ENCODE results near the gene FAM53C.

DNA sequence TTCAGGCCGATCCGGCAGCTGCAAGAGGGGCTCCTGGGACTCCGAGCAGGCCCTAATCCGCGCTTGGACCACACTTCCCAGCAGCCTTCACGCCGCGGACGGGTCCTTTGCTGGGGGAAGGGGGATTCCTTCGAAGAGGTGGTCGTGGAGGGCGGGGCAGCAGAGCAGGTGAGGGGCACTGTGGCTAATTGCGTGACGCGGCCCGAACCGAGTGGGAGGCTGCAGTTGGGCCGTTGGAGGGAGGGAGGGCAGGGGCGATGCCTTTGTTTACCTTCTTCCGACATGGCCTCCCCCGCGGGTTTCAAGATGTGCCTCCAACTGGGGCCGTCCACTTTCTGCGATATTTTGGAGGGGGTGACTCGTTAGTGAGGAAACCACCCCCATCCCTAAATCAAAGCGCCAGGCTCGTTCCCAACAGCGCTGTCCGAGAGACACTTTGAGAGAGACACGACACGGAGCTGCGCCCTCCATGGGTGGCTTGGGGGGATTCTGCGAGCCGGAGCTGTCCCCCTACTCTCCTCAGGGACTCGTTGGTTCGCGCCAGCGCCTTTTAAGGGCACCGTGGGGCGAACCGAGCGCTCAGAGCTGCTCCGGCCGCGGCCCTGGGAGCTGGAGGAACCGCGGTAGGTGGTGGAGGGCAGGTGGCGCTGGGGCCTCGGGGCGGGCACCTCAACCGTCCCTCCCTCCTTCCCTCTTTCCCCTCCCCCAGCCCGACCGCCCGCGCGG lies at the start of gene FAM53C:
- TF ChIP-seq, protein P1, sequence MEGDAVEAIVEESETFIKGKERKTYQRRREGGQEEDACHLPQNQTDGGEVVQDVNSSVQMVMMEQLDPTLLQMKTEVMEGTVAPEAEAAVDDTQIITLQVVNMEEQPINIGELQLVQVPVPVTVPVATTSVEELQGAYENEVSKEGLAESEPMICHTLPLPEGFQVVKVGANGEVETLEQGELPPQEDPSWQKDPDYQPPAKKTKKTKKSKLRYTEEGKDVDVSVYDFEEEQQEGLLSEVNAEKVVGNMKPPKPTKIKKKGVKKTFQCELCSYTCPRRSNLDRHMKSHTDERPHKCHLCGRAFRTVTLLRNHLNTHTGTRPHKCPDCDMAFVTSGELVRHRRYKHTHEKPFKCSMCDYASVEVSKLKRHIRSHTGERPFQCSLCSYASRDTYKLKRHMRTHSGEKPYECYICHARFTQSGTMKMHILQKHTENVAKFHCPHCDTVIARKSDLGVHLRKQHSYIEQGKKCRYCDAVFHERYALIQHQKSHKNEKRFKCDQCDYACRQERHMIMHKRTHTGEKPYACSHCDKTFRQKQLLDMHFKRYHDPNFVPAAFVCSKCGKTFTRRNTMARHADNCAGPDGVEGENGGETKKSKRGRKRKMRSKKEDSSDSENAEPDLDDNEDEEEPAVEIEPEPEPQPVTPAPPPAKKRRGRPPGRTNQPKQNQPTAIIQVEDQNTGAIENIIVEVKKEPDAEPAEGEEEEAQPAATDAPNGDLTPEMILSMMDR (IDR thresholded peaks at IDR 0.05; ENCODE audit: low read length) = no peak
- TF ChIP-seq EZH2 (IDR thresholded peaks at IDR 0.05; ENCODE audit: borderline replicate concordance, low read length) = no peak
